Mesodermal cell (in vitro differentiated cells): ENCODE measurements around the gene NPPA.

ENCODE experiments used
- H3K27ac ChIP-seq: 2 replicates; pipeline ENCODE4 v1.7.0; 2013; ENCODE audit warnings: mild to moderate bottlenecking, low read depth, low read length, moderate library complexity; ENCODE audit not compliant: severe bottlenecking
- H3K36me3 ChIP-seq: 2 replicates; pipeline ENCODE4 v1.7.1; 2013; ENCODE audit warnings: mild to moderate bottlenecking, low read length, moderate library complexity; ENCODE audit not compliant: control insufficient read depth, insufficient read depth
- H3K4me1 ChIP-seq: one replicate; pipeline ENCODE4 v1.7.1; 2013; ENCODE audit warnings: mild to moderate bottlenecking, low read length; ENCODE audit not compliant: insufficient read depth, control insufficient read depth, poor library complexity, severe bottlenecking
- H3K4me3 ChIP-seq: 2 replicates; pipeline ENCODE4 v1.7.0; 2013; ENCODE audit warnings: low read length, control low read depth, mild to moderate bottlenecking; ENCODE audit not compliant: insufficient read depth, poor library complexity, severe bottlenecking; ENCODE audit errors: extremely low read depth
- H3K9me3 ChIP-seq: 2 replicates; pipeline ENCODE4 v1.7.1; 2013; ENCODE audit warnings: mild to moderate bottlenecking, low read length, moderate library complexity; ENCODE audit not compliant: control insufficient read depth
- WGBS, 2 experiments: methylation state at CpG; one replicate each; pipeline ENCODE4 v1.1.5; 2013; ENCODE audit warnings: missing lambda C conversion rate in 2 of 2; ENCODE audit not compliant: insufficient coverage in 2 of 2; 5-methylcytosine and 5-hydroxymethylcytosine counted together

Gene NPPA

DNA sequence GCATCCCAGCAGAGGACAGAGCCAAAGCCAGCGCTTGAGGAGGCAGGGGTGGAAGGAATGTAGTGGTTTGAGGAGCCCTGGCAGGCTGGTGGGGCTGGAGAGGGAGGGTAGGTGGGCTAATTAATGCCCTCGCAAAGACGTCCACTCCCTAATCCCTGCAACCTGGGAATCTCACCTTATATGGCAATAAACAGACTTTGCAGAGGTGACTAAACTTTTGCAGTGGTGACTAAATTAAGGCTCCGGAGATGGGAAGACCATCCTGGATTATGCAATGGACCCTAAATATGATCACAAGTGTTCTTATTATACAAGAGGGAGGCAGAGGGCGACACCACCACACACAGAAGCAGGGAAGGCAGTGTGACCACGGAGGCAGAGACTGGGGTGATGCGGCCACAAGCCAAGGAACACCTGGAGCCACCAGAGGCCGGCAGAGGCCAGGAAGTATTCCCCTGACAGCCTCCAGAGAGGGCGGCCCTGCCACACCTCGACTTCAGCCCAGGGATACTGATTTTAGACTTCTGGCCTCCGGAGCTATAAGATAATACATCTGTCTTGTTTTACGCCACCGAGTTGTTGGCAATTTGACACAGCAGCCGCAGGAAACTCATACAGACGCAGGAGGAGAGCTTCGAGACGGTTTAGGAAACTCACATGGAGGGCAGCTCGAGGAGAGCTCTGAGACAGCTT, 34.3 kb upstream of the NPPA start:
- H3K9me3 ChIP-seq, result no peaks in the 10 kb centered on the region
- no peaks in the 10 kb centered on the region for H3K36me3 ChIP-seq
- no peak overlapping the region for H3K4me3 ChIP-seq
- WGBS, 2 experiments, result 91 to 94% methylated on average over 12 to 14 of the region's 18 CpGs
- H3K4me1 ChIP-seq, result peaks cover 4% of the 10 kb centered on the region
- H3K27ac ChIP-seq, result no peak overlapping the region

- no peaks in the 10 kb centered on the region for H3K36me3 ChIP-seq
- WGBS, 2 experiments, result 78 to 86% methylated on average over 5 to 8 of the region's 10 CpGs
- no peaks in the 10 kb centered on the region for H3K9me3 ChIP-seq
- no peak overlapping the region for H3K4me3 ChIP-seq
- H3K4me1 ChIP-seq, result peaks cover 4% of the 10 kb centered on the region
- H3K27ac ChIP-seq, result no peak overlapping the region
Observed at GRCh38 chr1:11880911-11881748, 33.5 kb upstream of the NPPA start.

GRCh38 chr1:11880181-11880575, 32.6 kb upstream of the NPPA start:
- 78 to 92% methylated on average over 9 to 10 of the region's 12 CpGs for WGBS, 2 experiments
- H3K27ac ChIP-seq, result no peak overlapping the region

GRCh38 chr1:11879311-11880180, 32.0 kb upstream of the NPPA start:
- Histone ChIP-seq H3K4me1 (peaks cover 4% of the 10 kb centered on the region), H3K4me3 (no peak overlapping the region), H3K27ac (no peak overlapping the region), H3K36me3 (no peaks in the 10 kb centered on the region), H3K9me3 (no peaks in the 10 kb centered on the region)
- WGBS, 2 experiments, result 89 to 90% methylated on average over 21 to 25 of the region's 28 CpGs

More at GRCh38 chr1:11880181-11880575, 32.6 kb upstream of the NPPA start:
- Histone ChIP-seq H3K4me1 (peaks cover 4% of the 10 kb centered on the region), H3K36me3 (no peaks in the 10 kb centered on the region), H3K9me3 (no peaks in the 10 kb centered on the region), H3K4me3 (no peak overlapping the region)

GRCh38 chr1:11878891-11879190, 31.3 kb upstream of the NPPA start:
- H3K4me3 ChIP-seq, result no peak overlapping the region
- 86 to 87% methylated on average over 6 of the region's 6 CpGs for WGBS, 2 experiments
- no peak overlapping the region for H3K27ac ChIP-seq
- no peaks in the 10 kb centered on the region for H3K36me3 ChIP-seq
- H3K9me3 ChIP-seq, result no peaks in the 10 kb centered on the region
- H3K4me1 ChIP-seq, result peaks cover 4% of the 10 kb centered on the region

GRCh38 chr1:11878081-11878890, 30.7 kb upstream of the NPPA start:
- no peaks in the 10 kb centered on the region for H3K36me3 ChIP-seq
- peaks cover 4% of the 10 kb centered on the region for H3K4me1 ChIP-seq
- 91 to 94% methylated on average over 31 of the region's 31 CpGs for WGBS, 2 experiments
- no peak overlapping the region for H3K27ac ChIP-seq
- no peak overlapping the region for H3K4me3 ChIP-seq
- H3K9me3 ChIP-seq, result no peaks in the 10 kb centered on the region

GRCh38 chr1:11877074-11877473, 29.5 kb upstream of the NPPA start:
- H3K4me1 ChIP-seq, result no peaks in the 10 kb centered on the region
- H3K9me3 ChIP-seq, result no peaks in the 10 kb centered on the region
- H3K4me3 ChIP-seq, result no peak overlapping the region
- no peaks in the 10 kb centered on the region for H3K36me3 ChIP-seq
- WGBS, 2 experiments, result 63% methylated on average over 3 of the region's 6 CpGs; no CpG with 5 or more reads in 1 of the 2 experiments
- no peak overlapping the region for H3K27ac ChIP-seq

- H3K36me3 ChIP-seq, result no peaks in the 10 kb centered on the region
- no peak overlapping the region for H3K27ac ChIP-seq
- no peak overlapping the region for H3K4me3 ChIP-seq
- no peaks in the 10 kb centered on the region for H3K4me1 ChIP-seq
- H3K9me3 ChIP-seq, result no peaks in the 10 kb centered on the region
- WGBS, 2 experiments, result 84 to 89% methylated on average over 8 to 10 of the region's 10 CpGs
Observed at GRCh38 chr1:11875094-11875493, 27.5 kb upstream of the NPPA start.

GRCh38 chr1:11874624-11875023, 27.0 kb upstream of the NPPA start:
- WGBS, 2 experiments, result 76 to 81% methylated on average over 6 of the region's 6 CpGs
- H3K27ac ChIP-seq, result no peak overlapping the region
- H3K4me1 ChIP-seq, result no peaks in the 10 kb centered on the region
- no peak overlapping the region for H3K4me3 ChIP-seq
- H3K9me3 ChIP-seq, result no peaks in the 10 kb centered on the region
- no peaks in the 10 kb centered on the region for H3K36me3 ChIP-seq

GRCh38 chr1:11874258-11874562, 26.6 kb upstream of the NPPA start:
- H3K36me3 ChIP-seq, result no peaks in the 10 kb centered on the region
- no peak overlapping the region for H3K4me3 ChIP-seq
- no peaks in the 10 kb centered on the region for H3K9me3 ChIP-seq
- H3K27ac ChIP-seq, result no peak overlapping the region
- no peaks in the 10 kb centered on the region for H3K4me1 ChIP-seq
- WGBS, 2 experiments, result 73 to 88% methylated on average over 4 to 10 of the region's 10 CpGs
